PC-9 (cell line): ENCODE measurements around the gene KRT78. TPM values are rescaled to one million over a fixed set of nuclear protein-coding genes. Genes with fewer than 3 reads are reported as not detected.
"Not testable (repeated sequence)": the region's sequence is repeated elsewhere in the genome, so short reads cannot be mapped to it uniquely, and the experiment has no call there.

ENCODE experiments used
- BruUV-seq: library from RNA; stranded (reverse); fragments of 400-500 nt; replicated peaks from 2 replicates; lab custom pipeline; 2021; lab: Mats Ljungman, UMichigan
- CTCF ChIA-PET: fragments of 300-600 bp; sonication (Branson Sonifier 250); formaldehyde crosslinking; loops from one replicate; lab custom pipeline; 2022; ENCODE audit warnings: antibody characterized with exemption; lab: Charles Lee
- POLR2A ChIA-PET: fragments of 300-600 bp; sonication (Branson Sonifier 250); formaldehyde crosslinking; loops from one replicate; lab custom pipeline; 2022; ENCODE audit warnings: antibody characterized with exemption; ENCODE audit not compliant: unreplicated experiment; lab: Charles Lee
- DNase-seq, 2 experiments: peaks; one replicate each; pipeline versions ENCODE4 v3.0.0 to v3.0.0-alpha.2; 2015 to 2022; ENCODE audit warnings: mixed read lengths in 1 of 2
- H2AFZ ChIP-seq: fragments of 200-600 bp; sonication (generic); 2 replicates; pipeline ENCODE4 v1.8.1; 2017; ENCODE audit warnings: antibody characterized with exemption
- H3F3A ChIP-seq: fragments of 200-600 bp; sonication (generic); 2 replicates; pipeline ENCODE4 v1.8.1; 2017; ENCODE audit warnings: antibody characterized with exemption, mild to moderate bottlenecking, low read depth; ENCODE audit not compliant: insufficient read depth
- H3K27ac ChIP-seq: fragments of 200-600 bp; sonication (generic); 2 replicates; pipeline ENCODE4 v1.6.1; 2016; ENCODE audit warnings: mixed run types
- H3K27me3 ChIP-seq: fragments of 200-600 bp; sonication (generic); 2 replicates; pipeline ENCODE4 v1.6.1; 2016; ENCODE audit warnings: low read depth, mixed run types; ENCODE audit not compliant: insufficient read depth
- H3K36me3 ChIP-seq: fragments of 200-600 bp; sonication (generic); 2 replicates; pipeline ENCODE4 v1.6.1; 2016; ENCODE audit warnings: low read depth, mixed run types
- H3K4me1 ChIP-seq: fragments of 200-600 bp; sonication (generic); replicated peaks from 2 replicates; pipeline ENCODE4 v1.6.1; 2016; ENCODE audit warnings: mixed run types; ENCODE audit not compliant: insufficient read depth
- H3K4me2 ChIP-seq: fragments of 200-600 bp; sonication (generic); 2 replicates; pipeline ENCODE4 v1.6.1; 2017; ENCODE audit warnings: mixed run types
- H3K4me3 ChIP-seq: fragments of 200-600 bp; sonication (generic); 2 replicates; pipeline ENCODE4 v1.6.1; 2016; ENCODE audit warnings: mixed run types
- H3K79me2 ChIP-seq: fragments of 200-600 bp; sonication (generic); 2 replicates; pipeline ENCODE4 v1.6.1; 2017; ENCODE audit warnings: low read depth, mixed run types
- H3K9me2 ChIP-seq: fragments of 200-600 bp; sonication (generic); 2 replicates; pipeline ENCODE4 v1.8.1; 2017; ENCODE audit warnings: mild to moderate bottlenecking; ENCODE audit not compliant: insufficient read depth
- H3K9me3 ChIP-seq: fragments of 200-600 bp; sonication (generic); 2 replicates; pipeline ENCODE4 v1.8.1; 2016; ENCODE audit warnings: low read depth; ENCODE audit not compliant: insufficient read depth
- H4K20me1 ChIP-seq: fragments of 200-600 bp; sonication (generic); 2 replicates; pipeline ENCODE4 v1.8.1; 2017; ENCODE audit not compliant: insufficient read depth
- CTCF ChIP-seq: fragments of 200-600 bp; sonication (generic); conservative IDR thresholded peaks from 2 replicates; pipeline ENCODE4 v1.6.1; 2017; ENCODE audit warnings: mixed run types, antibody characterized with exemption, mild to moderate bottlenecking, moderate library complexity
- EZH2 ChIP-seq: fragments of 200-600 bp; sonication (generic); IDR thresholded peaks from 2 replicates; pipeline ENCODE4 v1.8.0; 2017; ENCODE audit warnings: antibody characterized with exemption, low read depth
- intact Hi-C: fragments of 100-400 bp; cut with micrococcal nuclease; formaldehyde crosslinking; loops from one replicate; pipeline ENCODE4 v1.10.0; 2022; ENCODE audit not compliant: unreplicated experiment
- total RNA-seq: library from RNA; stranded (reverse); gene quantifications from 2 replicates; pipeline ENCODE4 v1.2.3, GENCODE V29; 2021

Gene KRT78
- total RNA-seq, 1 experiment from 2014 or later, result 1.5 TPM

GRCh38 chr12:52891044-52891443, 42.2 kb upstream of the KRT78 start:
- no peak for DNase-seq
- CTCF ChIA-PET, result no interaction called here

GRCh38 chr12:52890417-52890816, 41.6 kb upstream of the KRT78 start:
- CTCF ChIA-PET, result interaction anchor here (0.6 to 0.7 kb wide), 2 partner anchors 9 to 698 kb away, joined by 3 to 22 read pairs; partner anchors contain the start of gene KRT80
- H3K9me2 ChIP-seq, result no peaks in the 10 kb centered on the region
- H3K4me3 ChIP-seq, result no peak overlapping the region
- no peak for TF ChIP-seq EZH2
- TF ChIP-seq CTCF, result no peak
- H3K4me2 ChIP-seq, result no peak overlapping the region
- H2AFZ ChIP-seq, result no peak overlapping the region
- no peaks in the 10 kb centered on the region for H3K36me3 ChIP-seq
- peaks cover 27% of the 10 kb centered on the region; the same call in 1 of the 2 replicates for H3F3A ChIP-seq
- peaks cover 10% of the 10 kb centered on the region for H3K4me1 ChIP-seq
- POLR2A ChIA-PET, result interaction anchor here (0.6 kb wide), 1 partner anchor 15 kb away, joined by 3 read pairs; no protein-coding TSS in a partner anchor
- intact Hi-C loops, result no loop called here
- BruUV-seq, result no TSS peak
- H3K9me3 ChIP-seq, result no peaks in the 10 kb centered on the region
- DNase-seq, result no peak
- H3K79me2 ChIP-seq, result no peaks in the 10 kb centered on the region
- no peak overlapping the region for H3K27ac ChIP-seq
- no peaks in the 10 kb centered on the region for H4K20me1 ChIP-seq
- no peaks in the 10 kb centered on the region for H3K27me3 ChIP-seq

More at GRCh38 chr12:52891044-52891443, 42.2 kb upstream of the KRT78 start:
- Histone ChIP-seq H3F3A (peaks cover 29% of the 10 kb centered on the region), H3K79me2 (no peaks in the 10 kb centered on the region), H3K4me2 (no peak overlapping the region), H3K27me3 (no peaks in the 10 kb centered on the region), H3K9me3 (no peaks in the 10 kb centered on the region), H3K36me3 (no peaks in the 10 kb centered on the region), H3K9me2 (no peaks in the 10 kb centered on the region), H2AFZ (no peak overlapping the region), H4K20me1 (peaks cover 4% of the 10 kb centered on the region; the same call in 1 of the 2 replicates), H3K4me1 (peaks cover 14% of the 10 kb centered on the region), H3K27ac (no peak overlapping the region), H3K4me3 (no peak overlapping the region)
- POLR2A ChIA-PET, result interaction anchor here (0.6 to 1.0 kb wide), 3 partner anchors 14 to 115 kb away, joined by 3 to 34 read pairs (median 3); partner anchors contain the start of gene KRT8
- BruUV-seq, result no TSS peak
- intact Hi-C loops, result no loop called here
- no peak for TF ChIP-seq CTCF
- TF ChIP-seq EZH2, result no peak

- BruUV-seq, result no TSS peak
- peak in 1 of 2 experiments; percentile 76 for DNase-seq
- TF ChIP-seq EZH2 (no peak), CTCF (peak; percentile 97)
- Histone ChIP-seq H3K9me2 (no peaks in the 10 kb centered on the region), H3K4me1 (peaks cover 6% of the 10 kb centered on the region), H3K79me2 (no peaks in the 10 kb centered on the region), H2AFZ (no peak overlapping the region), H3K36me3 (no peaks in the 10 kb centered on the region), H3K27me3 (no peaks in the 10 kb centered on the region), H4K20me1 (no peaks in the 10 kb centered on the region), H3K4me2 (peak overlapping the region; percentile 5; the same call in 1 of the 2 replicates), H3F3A (peaks cover 9% of the 10 kb centered on the region; the same call in 1 of the 2 replicates), H3K27ac (no peak overlapping the region), H3K4me3 (no peak overlapping the region), H3K9me3 (no peaks in the 10 kb centered on the region)
- ChIA-PET POLR2A (interaction anchor here (0.5 to 1.4 kb wide), 11 partner anchors 11 to 742 kb away, joined by 3 to 9 read pairs (median 5); partner anchors contain the start of gene KRT8), CTCF (interaction anchor here (0.6 to 2.9 kb wide), 17 partner anchors 12 to 862 kb away, joined by 3 to 59 read pairs (median 4); partner anchors contain the start of genes KRT8 and SPRYD3)
- intact Hi-C loops, result loop anchor here (1.0 to 5.0 kb wide), 5 partner anchors 21 to 857 kb away; partner anchors contain the start of gene KRT8
These were observed 35.9 kb upstream of the KRT78 start for GRCh38 chr12:52884526-52885293.

- not testable (repeated sequence) for H3K4me3 ChIP-seq, H3K36me3 ChIP-seq, DNase-seq, H3K27ac ChIP-seq, H3K27me3 ChIP-seq, H3K9me2 ChIP-seq, H2AFZ ChIP-seq, H4K20me1 ChIP-seq, H3K79me2 ChIP-seq, H3F3A ChIP-seq, BruUV-seq, H3K9me3 ChIP-seq
- intact Hi-C loops, result loop anchor here (1.0 to 5.0 kb wide), 4 partner anchors 508 to 853 kb away; no protein-coding TSS in a partner anchor
- H3K4me1 ChIP-seq, result peaks cover 17% of the 10 kb centered on the region
- peak overlapping the region; percentile 69; the same call in 1 of the 2 replicates for H3K4me2 ChIP-seq
- ChIA-PET CTCF (interaction anchor here (0.6 to 3.3 kb wide), 7 partner anchors 81 to 599 kb away, joined by 3 to 20 read pairs (median 3); no protein-coding TSS in a partner anchor), POLR2A (interaction anchor here (0.5 to 0.7 kb wide), 4 partner anchors 507 to 745 kb away, joined by 3 to 6 read pairs (median 6); no protein-coding TSS in a partner anchor)
These were observed 31.7 kb upstream of the KRT78 start for GRCh38 chr12:52880499-52880898.
